Liver (tissue), 9 donors: Measurements from ENCODE around the gene CPLX1. TPM values are rescaled to one million over a fixed set of nuclear protein-coding genes. Genes with fewer than 3 reads are reported as not detected.

Experiments used
- DNase-seq: peaks from one replicate; pipeline ENCODE4 v3.0.0-alpha.2; 2017; ENCODE audit warnings: low spot score
- H3K27ac ChIP-seq, 2 donors: one replicate each; pipeline ENCODE4 v1.7.0; 2013; ENCODE audit warnings: inconsistent platforms in 2 of 2, low read length in 2 of 2, control low read depth in 1 of 2, low read depth in 1 of 2, mild to moderate bottlenecking in 1 of 2
- H3K27me3 ChIP-seq, 4 donors: one replicate each; pipeline versions ENCODE4 v1.6.1 to v1.7.0; 2013; ENCODE audit warnings: low read length in 3 of 4, inconsistent platforms in 1 of 4, mild to moderate bottlenecking in 1 of 4, moderate library complexity in 1 of 4; ENCODE audit not compliant: control insufficient read depth in 4 of 4, insufficient read depth in 4 of 4
- H3K36me3 ChIP-seq, 4 donors: one replicate each; pipeline versions ENCODE4 v1.6.1 to v1.7.0; 2013; ENCODE audit warnings: low read length in 3 of 4, mild to moderate bottlenecking in 3 of 4, low read depth in 1 of 4, moderate library complexity in 1 of 4; ENCODE audit not compliant: control insufficient read depth in 4 of 4, insufficient read depth in 3 of 4
- H3K4me1 ChIP-seq, 4 donors: one replicate each; pipeline versions ENCODE4 v1.6.1 to v1.7.0; 2013; ENCODE audit warnings: low read length in 3 of 4, mild to moderate bottlenecking in 3 of 4, moderate library complexity in 1 of 4; ENCODE audit not compliant: control insufficient read depth in 4 of 4, insufficient read depth in 4 of 4
- H3K4me3 ChIP-seq, 3 donors: one replicate each; pipeline versions ENCODE4 v1.6.1 to v1.7.0; 2013; ENCODE audit warnings: low read length in 3 of 3, control low read depth in 1 of 3, low read depth in 1 of 3, mild to moderate bottlenecking in 1 of 3
- H3K9ac ChIP-seq, 2 donors: one replicate each; pipeline ENCODE4 v1.7.0; 2013; ENCODE audit warnings: low read length in 2 of 2, mild to moderate bottlenecking in 2 of 2, moderate library complexity in 2 of 2, control low read depth in 1 of 2, low read depth in 1 of 2
- H3K9me3 ChIP-seq, 4 donors: one replicate each; pipeline versions ENCODE4 v1.6.1 to v1.7.0; 2013; ENCODE audit warnings: low read length in 3 of 4; ENCODE audit not compliant: control insufficient read depth in 4 of 4
- ATF3 ChIP-seq: IDR thresholded peaks from 2 replicates; pipeline ENCODE4 v1.6.1; 2016; ENCODE audit warnings: antibody characterized with exemption
- CTCF ChIP-seq: fragments of 150-350 bp; IDR thresholded peaks from 2 replicates; pipeline ENCODE4 v1.5.1; 2017; ENCODE audit warnings: improper control_type of control experiment, low read depth, low read length; ENCODE audit not compliant: missing input control
- EGR1 ChIP-seq, 2 donors: IDR thresholded peaks; 2 replicates each; pipeline ENCODE4 v1.6.1; 2016 to 2018; ENCODE audit warnings: antibody characterized with exemption in 2 of 2, low read depth in 2 of 2
- FOXA1 ChIP-seq: IDR thresholded peaks from 2 replicates; pipeline ENCODE4 v1.6.1; 2016; ENCODE audit warnings: antibody characterized with exemption
- FOXA2 ChIP-seq: IDR thresholded peaks from 2 replicates; pipeline ENCODE4 v1.6.1; 2016; ENCODE audit warnings: antibody characterized with exemption
- GABPA ChIP-seq, 2 donors: IDR thresholded peaks in 1 of 2; conservative IDR thresholded peaks in 1 of 2; 2 replicates each; pipeline ENCODE4 v1.6.1; 2016; ENCODE audit warnings: antibody characterized with exemption in 2 of 2, mild to moderate bottlenecking in 1 of 2, moderate library complexity in 1 of 2
- HNF4A ChIP-seq, 2 donors: conservative IDR thresholded peaks; 2 replicates each; pipeline ENCODE4 v1.6.1; 2016; ENCODE audit warnings: antibody characterized with exemption in 2 of 2, mild to moderate bottlenecking in 2 of 2
- HNF4G ChIP-seq: IDR thresholded peaks from 2 replicates; pipeline ENCODE4 v1.6.1; 2016; ENCODE audit warnings: antibody characterized with exemption
- JUND ChIP-seq, 2 donors: IDR thresholded peaks; 2 replicates each; pipeline ENCODE4 v1.6.1; 2016; ENCODE audit warnings: antibody characterized with exemption in 2 of 2
- NR2F2 ChIP-seq: IDR thresholded peaks from 2 replicates; pipeline ENCODE4 v1.6.1; 2016; ENCODE audit warnings: antibody characterized with exemption
- RAD21 ChIP-seq, 2 donors: IDR thresholded peaks; 2 replicates each; pipeline ENCODE4 v1.6.1; 2016; ENCODE audit warnings: antibody characterized with exemption in 2 of 2, mild to moderate bottlenecking in 2 of 2
- REST ChIP-seq: IDR thresholded peaks from 2 replicates; pipeline ENCODE4 v1.6.1; 2016; ENCODE audit warnings: antibody characterized with exemption, mild to moderate bottlenecking
- RXRA ChIP-seq, 2 donors: IDR thresholded peaks; 2 replicates each; pipeline ENCODE4 v1.6.1; 2017 to 2018; ENCODE audit warnings: antibody characterized with exemption in 2 of 2, mild to moderate bottlenecking in 1 of 2
- SP1 ChIP-seq: IDR thresholded peaks from 2 replicates; pipeline ENCODE4 v1.6.1; 2018; ENCODE audit warnings: antibody characterized with exemption, mild to moderate bottlenecking
- TAF1 ChIP-seq: conservative IDR thresholded peaks from 2 replicates; pipeline ENCODE4 v1.6.1; 2016; ENCODE audit warnings: antibody characterized with exemption, mild to moderate bottlenecking
- YY1 ChIP-seq: IDR thresholded peaks from 2 replicates; pipeline ENCODE4 v1.6.1; 2016; ENCODE audit warnings: antibody characterized with exemption, mild to moderate bottlenecking
- WGBS: extraction: QIAGEN DNeasy Blood & Tissue Kit; methylation state at CpG from one replicate; pipeline ENCODE4 v1.1.7; 2013; 5-methylcytosine and 5-hydroxymethylcytosine counted together
- polyA plus RNA-seq, 2 donors: library from polyadenylated mRNA; stranded (reverse) in 1 of 2; unstranded in 1 of 2; fragments of 200-250 nt in 1 of 2; fragments of >200 nt in 1 of 2; fragmentation: Nextera tagmentation in 1 of 2; extraction: Ambion mirVana in 1 of 2; gene quantifications; one replicate each; pipeline versions ENCODE4 v1.2.1 to v1.2.3, GENCODE V29; 2013 to 2015
- total RNA-seq, 2 donors: library from RNA; depleted of rRNA; stranded (reverse); fragments of >200 nt; gene quantifications; one replicate each; pipeline ENCODE4 v1.2.3, GENCODE V29; 2014
- donor health status: healthy.
- donor health status: healthy.
- donor health status: healthy.
- donor health status: healthy.
- donor health status: healthy.

Gene CPLX1
- total and polyA plus RNA-seq, 4 donors, result 0.14 to 2.8 (median 0.80) TPM

- TF ChIP-seq NR2F2, result no peak
Measured at GRCh38 chr4:860561-860960, 34.6 kb upstream of the CPLX1 start (continued).

- H3K4me3 ChIP-seq, result no peak overlapping the region
- TF ChIP-seq SP1 (no peak), EGR1 (IDR thresholded peaks at IDR 0.05; ENCODE audit: low read depth in 2 of 2) (no peak), JUND (IDR thresholded peaks at IDR 0.05) (no peak), NR2F2 (no peak), ATF3 (no peak), GABPA (IDR thresholded peaks at IDR 0.05 in 1 of 2, conservative IDR thresholded peaks at IDR 0.05 in 1 of 2) (no peak), HNF4G (no peak), CTCF (no peak), YY1 (no peak), RAD21 (IDR thresholded peaks at IDR 0.05) (no peak)
- no peak overlapping the region for H3K27ac ChIP-seq
- 95% methylated on average over 13 of the region's 13 CpGs for WGBS
- H3K9me3 ChIP-seq, result no peaks in the 10 kb centered on the region
- no peak for DNase-seq
- no peaks in the 10 kb centered on the region for H3K27me3 ChIP-seq
- H3K9ac ChIP-seq, result no peak overlapping the region
- no peaks in the 10 kb centered on the region for H3K4me1 ChIP-seq
- H3K36me3 ChIP-seq, result peaks cover 13 to 78% (median 32%) of the 10 kb centered on the region in 4 donors
Measured at GRCh38 chr4:859496-859895, 33.6 kb upstream of the CPLX1 start.

- Histone ChIP-seq H3K4me1 (no peaks in the 10 kb centered on the region), H3K9ac (no peak overlapping the region), H3K36me3 (peaks cover 12 to 72% (median 30%) of the 10 kb centered on the region in 4 donors), H3K27ac (no peak overlapping the region), H3K4me3 (no peak overlapping the region), H3K9me3 (no peaks in the 10 kb centered on the region), H3K27me3 (no peaks in the 10 kb centered on the region)
- TF ChIP-seq ATF3 (no peak), YY1 (no peak), RXRA (IDR thresholded peaks at IDR 0.05) (no peak), NR2F2 (no peak)
- WGBS, result 98% methylated on average over 31 of the region's 31 CpGs
- no peak for DNase-seq
Measured at GRCh38 chr4:858831-859451, 33.0 kb upstream of the CPLX1 start.

- Histone ChIP-seq H3K27ac (no peak overlapping the region), H3K9me3 (no peaks in the 10 kb centered on the region), H3K9ac (no peak overlapping the region), H3K4me1 (no peaks in the 10 kb centered on the region), H3K36me3 (peaks cover 12 to 66% (median 28%) of the 10 kb centered on the region in 4 donors), H3K4me3 (no peak overlapping the region), H3K27me3 (no peaks in the 10 kb centered on the region)
- WGBS, result 95% methylated on average over 17 of the region's 17 CpGs
- DNase-seq, result no peak
- TF ChIP-seq FOXA1 (no peak), TAF1 (no peak), EGR1 (IDR thresholded peaks at IDR 0.05; ENCODE audit: low read depth in 2 of 2) (no peak), JUND (IDR thresholded peaks at IDR 0.05) (no peak), SP1 (no peak), RXRA (IDR thresholded peaks at IDR 0.05) (no peak), RAD21 (IDR thresholded peaks at IDR 0.05) (no peak), HNF4G (no peak), FOXA2 (no peak), REST (no peak), ATF3 (no peak), HNF4A (conservative IDR thresholded peaks at IDR 0.05) (no peak), CTCF (no peak)
Measured at GRCh38 chr4:858041-858481, 32.1 kb upstream of the CPLX1 start.
